Measurements from ENCODE around the gene PHF21A. TPM values are rescaled to one million over a fixed set of nuclear protein-coding genes. Genes with fewer than 3 reads are reported as not detected.
A peak's percentile ranks its signal among the peaks of the same experiment; 100 is the strongest.

The PHF21A gene
- total and polyA plus RNA-seq, 2 of the 8 experiments (the other 6 are each of a cell fraction or from before 2014, with no cell fraction given): 17.6 to 40.3 TPM

DNA sequence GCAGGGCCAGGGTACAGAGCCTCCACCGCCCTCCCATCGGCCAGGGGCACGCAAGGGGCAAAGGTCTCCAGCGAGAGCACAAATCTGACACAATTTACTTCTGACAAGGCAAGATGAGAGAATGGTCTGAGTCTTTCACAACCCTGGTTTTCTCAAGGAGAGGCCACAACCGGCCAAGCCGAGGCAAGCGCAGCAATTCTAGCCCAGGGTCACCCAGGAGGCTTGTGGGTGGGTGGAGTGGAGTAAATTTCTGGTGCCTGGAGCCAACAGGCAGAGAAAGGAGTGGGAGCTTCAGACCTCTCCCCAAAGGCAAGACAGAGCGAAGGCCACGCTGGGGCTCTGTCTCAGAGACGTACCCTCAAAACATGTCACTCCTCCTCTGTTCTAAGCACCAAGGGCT lies 189.5 kb downstream of the PHF21A start:
- no peak overlapping the region for H4K8ac ChIP-seq (ENCODE audit: extremely low read depth, insufficient read depth, low read length)
- FAIRE-seq (no peak), DNase-seq (ENCODE audit: low read depth in 1 of 2, low spot score in 2 of 2) (no peak)
- H3K14ac ChIP-seq (ENCODE audit: insufficient read length): no peak overlapping the region
- H3K4me1 ChIP-seq (replicated peaks in 1 of 4; ENCODE audit: control insufficient read depth in 3 of 4, insufficient read depth in 4 of 4, low read length in 3 of 4): no peaks in the 10 kb centered on the region
- no peak overlapping the region for H3K4me3 ChIP-seq (ENCODE audit: extremely low read depth in 1 of 4, insufficient read depth in 2 of 4, low read depth in 3 of 4, low read length in 4 of 4)
- CTCF ChIA-PET (ENCODE audit: partially characterized antibody): interaction anchor here (0.6 to 1.8 kb wide), 4 partner anchors 33 to 74 kb away, joined by 3 to 11 read pairs (median 4); no protein-coding TSS in a partner anchor
- H3K79me2 ChIP-seq (ENCODE audit: control insufficient read depth in 1 of 2, insufficient read depth in 2 of 2, low read length in 2 of 2): no peaks in the 10 kb centered on the region
- H2AK5ac ChIP-seq (ENCODE audit: low read depth, low read length): no peak overlapping the region
- peaks cover 9 to 44% (median 28%) of the 10 kb centered on the region in 4 experiments for H3K36me3 ChIP-seq (ENCODE audit: control insufficient read depth in 2 of 4, insufficient read depth in 4 of 4, low read length in 3 of 4)
- no peak overlapping the region for H2BK120ac ChIP-seq (replicated peaks; ENCODE audit: low read depth, low read length)
- no peaks in the 10 kb centered on the region for H3K27me3 ChIP-seq (replicated peaks in 1 of 4; ENCODE audit: control insufficient read depth in 3 of 4, extremely low read depth in 1 of 4, insufficient read depth in 3 of 4, low read length in 3 of 4)
- no peaks in the 10 kb centered on the region for H3K23me2 ChIP-seq (ENCODE audit: low read depth, low read length)
- no peak overlapping the region for H4K5ac ChIP-seq (ENCODE audit: insufficient read length, low read depth, low read length)
- no peak overlapping the region for H2BK15ac ChIP-seq (ENCODE audit: low read length)
- no peak overlapping the region for H3K18ac ChIP-seq (ENCODE audit: extremely low read depth, low read length)
- H4K91ac ChIP-seq (replicated peaks; ENCODE audit: insufficient read length, low read length): no peak overlapping the region
- H3K9me3 ChIP-seq (ENCODE audit: insufficient read depth in 2 of 2, low read depth in 1 of 2, low read length in 1 of 2): no peaks in the 10 kb centered on the region
- H2AFZ ChIP-seq (ENCODE audit: low read length): no peak overlapping the region
- H3K27ac ChIP-seq (ENCODE audit: low read depth, low read length): no peak overlapping the region
- no peak overlapping the region for H2BK20ac ChIP-seq (ENCODE audit: low read length)
- TF ChIP-seq, protein P1, sequence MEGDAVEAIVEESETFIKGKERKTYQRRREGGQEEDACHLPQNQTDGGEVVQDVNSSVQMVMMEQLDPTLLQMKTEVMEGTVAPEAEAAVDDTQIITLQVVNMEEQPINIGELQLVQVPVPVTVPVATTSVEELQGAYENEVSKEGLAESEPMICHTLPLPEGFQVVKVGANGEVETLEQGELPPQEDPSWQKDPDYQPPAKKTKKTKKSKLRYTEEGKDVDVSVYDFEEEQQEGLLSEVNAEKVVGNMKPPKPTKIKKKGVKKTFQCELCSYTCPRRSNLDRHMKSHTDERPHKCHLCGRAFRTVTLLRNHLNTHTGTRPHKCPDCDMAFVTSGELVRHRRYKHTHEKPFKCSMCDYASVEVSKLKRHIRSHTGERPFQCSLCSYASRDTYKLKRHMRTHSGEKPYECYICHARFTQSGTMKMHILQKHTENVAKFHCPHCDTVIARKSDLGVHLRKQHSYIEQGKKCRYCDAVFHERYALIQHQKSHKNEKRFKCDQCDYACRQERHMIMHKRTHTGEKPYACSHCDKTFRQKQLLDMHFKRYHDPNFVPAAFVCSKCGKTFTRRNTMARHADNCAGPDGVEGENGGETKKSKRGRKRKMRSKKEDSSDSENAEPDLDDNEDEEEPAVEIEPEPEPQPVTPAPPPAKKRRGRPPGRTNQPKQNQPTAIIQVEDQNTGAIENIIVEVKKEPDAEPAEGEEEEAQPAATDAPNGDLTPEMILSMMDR (IDR thresholded peaks at IDR 0.05; ENCODE audit: control extremely low read depth in 1 of 3, insufficient read depth in 1 of 3, low read depth in 1 of 3, low read length in 3 of 3): no peak
- TF ChIP-seq SIX5 (IDR thresholded peaks at IDR 0.05; ENCODE audit: low read depth, low read length) (no peak), ASH2L (IDR thresholded peaks at IDR 0.05; ENCODE audit: low read length) (no peak), BRCA1 (IDR thresholded peaks at IDR 0.05; ENCODE audit: low read depth, low read length) (no peak), HDAC6 (IDR thresholded peaks at IDR 0.05; ENCODE audit: low read depth, low read length) (no peak), YY1 (IDR thresholded peaks at IDR 0.05; ENCODE audit: low read depth, low read length) (no peak), SP2 (IDR thresholded peaks at IDR 0.05; ENCODE audit: low read length) (no peak), SRF (IDR thresholded peaks at IDR 0.05; ENCODE audit: low read depth, low read length) (no peak), RXRA (IDR thresholded peaks at IDR 0.05; ENCODE audit: insufficient read depth, low read depth, low read length) (no peak), TCF12 (IDR thresholded peaks at IDR 0.05; ENCODE audit: low read depth, low read length) (no peak)
- TF ChIP-seq, protein P2, sequence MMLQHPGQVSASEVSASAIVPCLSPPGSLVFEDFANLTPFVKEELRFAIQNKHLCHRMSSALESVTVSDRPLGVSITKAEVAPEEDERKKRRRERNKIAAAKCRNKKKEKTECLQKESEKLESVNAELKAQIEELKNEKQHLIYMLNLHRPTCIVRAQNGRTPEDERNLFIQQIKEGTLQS (IDR thresholded peaks at IDR 0.05; ENCODE audit: insufficient read depth, low read depth, low read length): no peak
- H3K9ac ChIP-seq (replicated peaks in 1 of 4; ENCODE audit: extremely low read depth in 1 of 4, low read depth in 3 of 4, low read length in 3 of 4): no peak overlapping the region
- peaks cover 0 to 5% of the 10 kb centered on the region in 2 experiments for H4K20me1 ChIP-seq (replicated peaks in 1 of 2; ENCODE audit: control insufficient read depth in 1 of 2, insufficient read depth in 2 of 2, low read length in 2 of 2)
- 86% methylated on average over 10 of the region's 10 CpGs; no CpG with 5 or more reads in 1 of the 2 experiments for WGBS, 2 experiments (ENCODE audit: extremely low coverage in 1 of 2, insufficient coverage in 1 of 2, insufficient read length in 1 of 2, insufficient replicate concordance in 2 of 2, low coverage in 1 of 2, low lambda C conversion rate in 2 of 2, missing lambda C conversion rate in 1 of 2)
- H2BK5ac ChIP-seq (ENCODE audit: low read depth, low read length): 0 out of 2 replicates have a peak overlapping the region, but pooled peaks have one; percentile 24
- POLR2A ChIA-PET (ENCODE audit: partially characterized antibody): interaction anchor here (0.6 to 13.6 kb wide), 6 partner anchors 8 to 135 kb away, joined by 3 to 115 read pairs (median 4); partner anchors contain the start of genes LARGE2 and PEX16
- no peak overlapping the region for H3K56ac ChIP-seq (replicated peaks; ENCODE audit: insufficient read length, low read depth, low read length)
- no peak overlapping the region for H3K4me2 ChIP-seq (ENCODE audit: insufficient read depth in 1 of 2, low read depth in 2 of 2, low read length in 2 of 2)
- no peak overlapping the region for H3K4ac ChIP-seq (replicated peaks; ENCODE audit: insufficient read length, low read depth, low read length)
- H2BK12ac ChIP-seq (ENCODE audit: low read depth, low read length): no peak overlapping the region
- peaks cover 2% of the 10 kb centered on the region; the same call in 1 of the 2 replicates for H3K79me1 ChIP-seq (ENCODE audit: low read depth, low read length)
- no peak overlapping the region for H3K23ac ChIP-seq (ENCODE audit: insufficient read length)
